ENCODE data around the gene CIT. TPM values are rescaled to one million over a fixed set of nuclear protein-coding genes. Genes with fewer than 3 reads are reported as not detected.
"Not testable (repeated sequence)": the region's sequence is repeated elsewhere in the genome, so short reads cannot be mapped to it uniquely, and the experiment has no call there.

Gene CIT
- total RNA-seq, 1 donor from 2014 or later, result 53.5 TPM

GRCh38 chr12:119714614-119715267 is 162.4 kb downstream of the CIT start:
- Mint-ChIP-seq H3K4me1 (ENCODE audit: low read depth) (peaks cover 10% of the 10 kb centered on the region), H3K9me3 (no peaks in the 10 kb centered on the region), H3K36me3 (ENCODE audit: low read depth) (peaks cover 85% of the 10 kb centered on the region), H3K4me3 (ENCODE audit: low read depth) (no peak overlapping the region), H3K27ac (no peak overlapping the region), H3K27me3 (ENCODE audit: low read depth) (no peaks in the 10 kb centered on the region)
- no peak for DNase-seq (ENCODE audit: low spot score)
- intact Hi-C loops (cut with micrococcal nuclease), result no loop called here

- Mint-ChIP-seq H3K27ac (no peak overlapping the region), H3K36me3 (ENCODE audit: low read depth) (peaks cover 87% of the 10 kb centered on the region), H3K4me3 (ENCODE audit: low read depth) (no peak overlapping the region)
Measured at GRCh38 chr12:119713551-119714031, 163.5 kb downstream of the CIT start.

GRCh38 chr12:119712721-119713120 is 164.4 kb downstream of the CIT start:
- peaks cover 85% of the 10 kb centered on the region for H3K36me3 Mint-ChIP-seq (ENCODE audit: low read depth)

More at GRCh38 chr12:119713551-119714031, 163.5 kb downstream of the CIT start:
- DNase-seq (ENCODE audit: low spot score), result no peak
- H3K27me3 Mint-ChIP-seq (ENCODE audit: low read depth), result no peaks in the 10 kb centered on the region
- intact Hi-C loops (cut with micrococcal nuclease), result no loop called here
- no peaks in the 10 kb centered on the region for H3K9me3 Mint-ChIP-seq
- peaks cover 10% of the 10 kb centered on the region for H3K4me1 Mint-ChIP-seq (ENCODE audit: low read depth)

GRCh38 chr12:119711693-119712092 is 165.4 kb downstream of the CIT start:
- Mint-ChIP-seq H3K36me3 (ENCODE audit: low read depth) (peaks cover 88% of the 10 kb centered on the region), H3K9me3 (no peaks in the 10 kb centered on the region), H3K27me3 (ENCODE audit: low read depth) (no peaks in the 10 kb centered on the region), H3K4me3 (ENCODE audit: low read depth) (no peak overlapping the region), H3K4me1 (ENCODE audit: low read depth) (peaks cover 9% of the 10 kb centered on the region), H3K27ac (no peak overlapping the region)
- intact Hi-C loops (cut with micrococcal nuclease), result no loop called here
- no peak for DNase-seq (ENCODE audit: low spot score)

More at GRCh38 chr12:119712721-119713120, 164.4 kb downstream of the CIT start:
- peak overlapping the region; percentile 7 for H3K27ac Mint-ChIP-seq
- DNase-seq (ENCODE audit: low spot score), result no peak
- H3K27me3 Mint-ChIP-seq (ENCODE audit: low read depth), result no peaks in the 10 kb centered on the region
- H3K4me3 Mint-ChIP-seq (ENCODE audit: low read depth), result no peak overlapping the region
- intact Hi-C loops (cut with micrococcal nuclease), result no loop called here
- no peaks in the 10 kb centered on the region for H3K9me3 Mint-ChIP-seq
- H3K4me1 Mint-ChIP-seq (ENCODE audit: low read depth), result peaks cover 10% of the 10 kb centered on the region

GRCh38 chr12:119710965-119711551 is 166.1 kb downstream of the CIT start:
- H3K9me3 Mint-ChIP-seq, result no peaks in the 10 kb centered on the region
- no peak overlapping the region for H3K4me3 Mint-ChIP-seq (ENCODE audit: low read depth)
- intact Hi-C loops (cut with micrococcal nuclease), result no loop called here
- no peak overlapping the region for H3K27ac Mint-ChIP-seq
- peaks cover 88% of the 10 kb centered on the region for H3K36me3 Mint-ChIP-seq (ENCODE audit: low read depth)
- H3K27me3 Mint-ChIP-seq (ENCODE audit: low read depth), result no peaks in the 10 kb centered on the region
- H3K4me1 Mint-ChIP-seq (ENCODE audit: low read depth), result peaks cover 5% of the 10 kb centered on the region
- DNase-seq (ENCODE audit: low spot score), result no peak

GRCh38 chr12:119710374-119710964 is 166.7 kb downstream of the CIT start:
- H3K27me3 Mint-ChIP-seq (ENCODE audit: low read depth), result no peaks in the 10 kb centered on the region
- DNase-seq (ENCODE audit: low spot score), result no peak
- intact Hi-C loops (cut with micrococcal nuclease), result no loop called here
- H3K9me3 Mint-ChIP-seq, result no peaks in the 10 kb centered on the region
- H3K4me3 Mint-ChIP-seq (ENCODE audit: low read depth), result no peak overlapping the region
- peaks cover 83% of the 10 kb centered on the region for H3K36me3 Mint-ChIP-seq (ENCODE audit: low read depth)
- H3K4me1 Mint-ChIP-seq (ENCODE audit: low read depth), result peaks cover 5% of the 10 kb centered on the region
- no peak overlapping the region for H3K27ac Mint-ChIP-seq

- intact Hi-C loops (cut with micrococcal nuclease); H3K4me3 Mint-ChIP-seq (ENCODE audit: low read depth); DNase-seq (ENCODE audit: low spot score); H3K27me3 Mint-ChIP-seq (ENCODE audit: low read depth); H3K4me1 Mint-ChIP-seq (ENCODE audit: low read depth); H3K9me3 Mint-ChIP-seq; H3K27ac Mint-ChIP-seq: not testable (repeated sequence)
- peaks cover 70% of the 10 kb centered on the region for H3K36me3 Mint-ChIP-seq (ENCODE audit: low read depth)
Measured at GRCh38 chr12:119706427-119706826, 170.7 kb downstream of the CIT start.

GRCh38 chr12:119705182-119705581 is 171.9 kb downstream of the CIT start:
- no peaks in the 10 kb centered on the region for H3K9me3 Mint-ChIP-seq
- no peak for DNase-seq (ENCODE audit: low spot score)
- intact Hi-C loops (cut with micrococcal nuclease), result no loop called here
- no peak overlapping the region for H3K4me3 Mint-ChIP-seq (ENCODE audit: low read depth)
- no peaks in the 10 kb centered on the region for H3K27me3 Mint-ChIP-seq (ENCODE audit: low read depth)
- H3K36me3 Mint-ChIP-seq (ENCODE audit: low read depth), result peaks cover 68% of the 10 kb centered on the region
- no peak overlapping the region for H3K27ac Mint-ChIP-seq
- H3K4me1 Mint-ChIP-seq (ENCODE audit: low read depth), result no peaks in the 10 kb centered on the region

GRCh38 chr12:119704065-119704747 is 172.9 kb downstream of the CIT start:
- Mint-ChIP-seq H3K4me3 (ENCODE audit: low read depth) (no peak overlapping the region), H3K9me3 (no peaks in the 10 kb centered on the region), H3K27ac (no peak overlapping the region), H3K4me1 (ENCODE audit: low read depth) (no peaks in the 10 kb centered on the region), H3K36me3 (ENCODE audit: low read depth) (peaks cover 58% of the 10 kb centered on the region), H3K27me3 (ENCODE audit: low read depth) (no peaks in the 10 kb centered on the region)
- intact Hi-C loops (cut with micrococcal nuclease), result no loop called here
- no peak for DNase-seq (ENCODE audit: low spot score)

GRCh38 chr12:119700078-119700477 is 177.0 kb downstream of the CIT start:
- no peaks in the 10 kb centered on the region for H3K9me3 Mint-ChIP-seq
- H3K36me3 Mint-ChIP-seq (ENCODE audit: low read depth), result peaks cover 44% of the 10 kb centered on the region
- intact Hi-C loops (cut with micrococcal nuclease), result no loop called here
- no peaks in the 10 kb centered on the region for H3K4me1 Mint-ChIP-seq (ENCODE audit: low read depth)
- DNase-seq (ENCODE audit: low spot score), result no peak
- no peaks in the 10 kb centered on the region for H3K27me3 Mint-ChIP-seq (ENCODE audit: low read depth)
- H3K27ac Mint-ChIP-seq, result no peak overlapping the region
- no peak overlapping the region for H3K4me3 Mint-ChIP-seq (ENCODE audit: low read depth)

- no peaks in the 10 kb centered on the region for H3K4me1 Mint-ChIP-seq (ENCODE audit: low read depth)
- H3K36me3 Mint-ChIP-seq (ENCODE audit: low read depth), result peaks cover 40% of the 10 kb centered on the region
- no peak for DNase-seq (ENCODE audit: low spot score)
- no peak overlapping the region for H3K4me3 Mint-ChIP-seq (ENCODE audit: low read depth)
- intact Hi-C loops (cut with micrococcal nuclease), result no loop called here
- no peaks in the 10 kb centered on the region for H3K9me3 Mint-ChIP-seq
- no peaks in the 10 kb centered on the region for H3K27me3 Mint-ChIP-seq (ENCODE audit: low read depth)
- no peak overlapping the region for H3K27ac Mint-ChIP-seq
Measured at GRCh38 chr12:119699199-119699760, 177.8 kb downstream of the CIT start.

GRCh38 chr12:119696943-119697342 is 180.2 kb downstream of the CIT start:
- peaks cover 28% of the 10 kb centered on the region for H3K36me3 Mint-ChIP-seq (ENCODE audit: low read depth)
- no peaks in the 10 kb centered on the region for H3K27me3 Mint-ChIP-seq (ENCODE audit: low read depth)
- intact Hi-C loops (cut with micrococcal nuclease), result no loop called here
- H3K4me1 Mint-ChIP-seq (ENCODE audit: low read depth), result no peaks in the 10 kb centered on the region
- DNase-seq (ENCODE audit: low spot score), result no peak
- no peak overlapping the region for H3K4me3 Mint-ChIP-seq (ENCODE audit: low read depth)
- H3K27ac Mint-ChIP-seq, result no peak overlapping the region
- H3K9me3 Mint-ChIP-seq, result no peaks in the 10 kb centered on the region
